Neural crest cell (in vitro differentiated cells): ENCODE results near the gene CACNA2D2. TPM values are rescaled to one million over a fixed set of nuclear protein-coding genes. Genes with fewer than 3 reads are reported as not detected.

Experiments
- DNase-seq: peaks from one replicate; pipeline ENCODE4 v3.0.0; 2021; ENCODE audit warnings: low read depth, mixed read lengths, low spot score
- H3K27ac Mint-ChIP-seq: one replicate; pipeline ENCODE4 v1.8.0; 2021; ENCODE audit warnings: mild to moderate bottlenecking, mixed read lengths; ENCODE audit not compliant: unreplicated experiment
- H3K27me3 Mint-ChIP-seq: 2 replicates; pipeline ENCODE4 v1.8.0; 2021; ENCODE audit warnings: low read depth, mild to moderate bottlenecking, mixed read lengths
- H3K36me3 Mint-ChIP-seq: 2 replicates; pipeline ENCODE4 v1.8.0; 2021; ENCODE audit warnings: low read depth, mild to moderate bottlenecking, mixed read lengths
- H3K4me1 Mint-ChIP-seq: 2 replicates; pipeline ENCODE4 v1.8.0; 2021; ENCODE audit warnings: mixed read lengths
- H3K4me3 Mint-ChIP-seq: one replicate; pipeline ENCODE4 v1.8.0; 2021; ENCODE audit warnings: mild to moderate bottlenecking, mixed read lengths
- H3K9me3 Mint-ChIP-seq: 2 replicates; pipeline ENCODE4 v1.8.0; 2021; ENCODE audit warnings: mixed read lengths
- total RNA-seq: library from RNA; stranded (reverse); gene quantifications from 2 replicates; pipeline ENCODE4 v1.2.1, GENCODE V29; 2021
- TF ChIP-seq, protein P1 (sequence below): fragments of 200-600 bp; sonication (generic); conservative IDR thresholded peaks from 2 replicates; pipeline ENCODE4 v1.5.0; 2021; ENCODE audit warnings: antibody characterized with exemption, mild to moderate bottlenecking

The CACNA2D2 gene
- total RNA-seq, 1 donor from 2014 or later, result 8.7 TPM

DNA sequence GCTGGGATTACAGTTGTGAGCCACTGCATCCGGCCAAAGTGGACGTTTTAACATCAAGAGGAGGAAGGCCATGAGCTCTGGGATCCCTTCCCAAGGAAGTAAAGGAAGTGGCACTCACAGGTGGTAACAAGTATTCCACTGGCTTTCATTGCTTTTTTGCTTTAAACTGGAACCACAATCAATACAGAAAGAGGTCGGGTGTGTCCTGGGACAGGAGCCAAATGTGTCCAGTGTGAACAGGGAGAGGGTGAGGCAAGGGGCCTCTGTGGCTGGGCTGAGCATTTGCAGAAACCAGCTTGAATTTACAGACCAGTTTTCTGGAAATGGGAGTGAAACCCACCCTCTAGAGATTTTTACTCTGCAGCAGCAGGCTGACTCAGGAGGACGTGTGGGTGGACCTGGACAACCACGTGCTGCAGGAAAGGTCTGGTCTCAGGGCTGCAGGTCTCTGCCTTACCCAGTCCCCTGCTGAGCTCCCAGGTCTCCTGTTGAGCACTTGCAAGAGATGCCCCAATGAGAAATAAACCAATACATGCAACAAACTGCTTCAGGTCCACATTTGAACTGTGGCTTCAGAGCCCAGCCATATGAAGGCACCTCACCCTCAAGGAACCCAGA, 101.3 kb downstream of the CACNA2D2 start:
- Mint-ChIP-seq H3K27ac (no peak overlapping the region), H3K9me3 (no peaks in the 10 kb centered on the region), H3K4me1 (peaks cover 5% of the 10 kb centered on the region), H3K27me3 (no peaks in the 10 kb centered on the region), H3K36me3 (no peaks in the 10 kb centered on the region), H3K4me3 (no peak overlapping the region)
- DNase-seq, result no peak
- TF ChIP-seq, protein P1, sequence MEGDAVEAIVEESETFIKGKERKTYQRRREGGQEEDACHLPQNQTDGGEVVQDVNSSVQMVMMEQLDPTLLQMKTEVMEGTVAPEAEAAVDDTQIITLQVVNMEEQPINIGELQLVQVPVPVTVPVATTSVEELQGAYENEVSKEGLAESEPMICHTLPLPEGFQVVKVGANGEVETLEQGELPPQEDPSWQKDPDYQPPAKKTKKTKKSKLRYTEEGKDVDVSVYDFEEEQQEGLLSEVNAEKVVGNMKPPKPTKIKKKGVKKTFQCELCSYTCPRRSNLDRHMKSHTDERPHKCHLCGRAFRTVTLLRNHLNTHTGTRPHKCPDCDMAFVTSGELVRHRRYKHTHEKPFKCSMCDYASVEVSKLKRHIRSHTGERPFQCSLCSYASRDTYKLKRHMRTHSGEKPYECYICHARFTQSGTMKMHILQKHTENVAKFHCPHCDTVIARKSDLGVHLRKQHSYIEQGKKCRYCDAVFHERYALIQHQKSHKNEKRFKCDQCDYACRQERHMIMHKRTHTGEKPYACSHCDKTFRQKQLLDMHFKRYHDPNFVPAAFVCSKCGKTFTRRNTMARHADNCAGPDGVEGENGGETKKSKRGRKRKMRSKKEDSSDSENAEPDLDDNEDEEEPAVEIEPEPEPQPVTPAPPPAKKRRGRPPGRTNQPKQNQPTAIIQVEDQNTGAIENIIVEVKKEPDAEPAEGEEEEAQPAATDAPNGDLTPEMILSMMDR, result no peak

DNA sequence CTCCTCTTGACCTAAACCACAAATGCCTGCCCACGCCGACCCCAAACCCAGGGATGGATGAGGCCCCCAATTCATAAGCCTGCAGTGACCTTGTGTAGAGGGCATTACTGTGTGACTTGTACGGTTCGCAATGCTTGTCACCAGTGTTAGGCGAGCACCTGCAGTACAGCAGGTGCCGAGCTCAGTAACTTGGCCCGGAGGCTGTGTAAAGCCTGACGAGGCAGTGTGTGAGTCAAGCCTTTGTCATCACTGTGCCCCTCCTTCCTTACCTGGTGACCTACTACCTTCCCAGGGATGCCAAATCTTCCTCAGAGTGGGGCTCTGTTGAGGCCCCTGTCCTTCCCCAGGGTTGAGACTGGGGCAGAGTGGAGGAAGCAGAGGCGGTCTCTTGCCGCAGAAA, 106.9 kb downstream of the CACNA2D2 start:
- peak overlapping the region; percentile 50 for H3K27ac Mint-ChIP-seq
- no peaks in the 10 kb centered on the region for H3K4me1 Mint-ChIP-seq
- no peaks in the 10 kb centered on the region for H3K27me3 Mint-ChIP-seq
- no peak overlapping the region for H3K4me3 Mint-ChIP-seq
- H3K36me3 Mint-ChIP-seq, result no peaks in the 10 kb centered on the region
- H3K9me3 Mint-ChIP-seq, result no peaks in the 10 kb centered on the region
- DNase-seq, result no peak
- TF ChIP-seq, protein P1, result no peak

DNA sequence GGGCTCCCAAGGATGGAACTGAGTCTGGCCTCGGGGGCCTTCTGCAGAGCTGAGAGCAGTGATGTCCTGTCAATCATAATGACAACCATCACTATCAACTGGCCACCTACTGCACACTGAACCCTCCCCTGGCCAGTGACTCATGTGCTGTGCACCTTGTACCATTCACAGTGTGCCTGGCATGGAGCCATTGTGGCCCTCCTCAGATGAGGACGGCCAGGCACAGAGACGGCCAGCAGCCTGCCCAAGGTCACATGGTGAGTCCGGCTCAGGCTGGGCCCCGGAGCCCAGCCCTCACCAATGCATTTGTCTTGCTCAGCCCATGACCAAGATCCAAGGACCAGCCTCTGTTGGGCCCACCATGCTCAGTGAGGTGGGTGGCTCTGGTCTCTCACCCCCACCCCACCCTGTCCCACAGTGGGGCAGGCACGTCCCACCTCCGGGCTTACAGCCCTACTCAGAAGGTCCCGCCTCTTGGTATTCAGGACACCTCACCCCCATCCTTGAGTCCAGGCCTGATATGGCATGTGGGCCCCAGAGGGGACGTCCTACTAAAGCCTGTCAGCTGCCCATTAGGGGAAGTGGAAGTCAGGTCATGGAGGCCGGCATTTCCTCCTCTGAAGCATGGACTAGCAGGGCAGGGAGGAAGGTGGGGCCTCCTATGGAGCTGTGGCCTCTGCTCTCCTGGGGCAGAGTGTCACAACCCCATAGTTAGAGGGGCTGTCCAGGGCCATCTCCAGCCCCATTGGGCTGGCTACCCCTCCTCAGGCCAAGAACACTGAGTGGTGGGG, 108.2 kb downstream of the CACNA2D2 start:
- TF ChIP-seq, protein P1, result no peak
- Mint-ChIP-seq H3K27ac (no peak overlapping the region), H3K36me3 (no peaks in the 10 kb centered on the region), H3K9me3 (no peaks in the 10 kb centered on the region), H3K27me3 (no peaks in the 10 kb centered on the region), H3K4me3 (no peak overlapping the region), H3K4me1 (no peaks in the 10 kb centered on the region)
- no peak for DNase-seq

DNA sequence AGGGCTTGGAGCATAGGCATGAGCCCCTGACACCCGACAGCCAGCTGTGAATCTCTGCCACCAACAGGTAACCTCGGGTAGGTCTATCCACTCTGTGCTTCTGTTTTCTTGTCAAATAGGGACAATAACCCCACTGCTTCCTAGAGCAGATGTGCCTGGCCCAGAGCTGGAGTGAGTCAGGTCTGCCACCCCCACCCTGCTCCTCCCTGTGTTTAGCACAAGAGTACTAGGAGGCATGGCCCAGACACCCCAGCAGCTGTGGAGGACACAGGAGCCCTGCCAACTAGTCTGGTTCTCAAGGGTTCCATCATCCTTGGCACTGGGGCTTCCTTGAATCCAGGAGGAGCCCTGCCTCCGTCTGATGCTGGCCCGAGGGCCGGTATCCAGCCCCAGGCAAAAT, 110.4 kb downstream of the CACNA2D2 start:
- no peaks in the 10 kb centered on the region for H3K36me3 Mint-ChIP-seq
- H3K4me3 Mint-ChIP-seq, result no peak overlapping the region
- H3K9me3 Mint-ChIP-seq, result no peaks in the 10 kb centered on the region
- no peaks in the 10 kb centered on the region for H3K4me1 Mint-ChIP-seq
- TF ChIP-seq, protein P1, result no peak
- H3K27me3 Mint-ChIP-seq, result no peaks in the 10 kb centered on the region
- H3K27ac Mint-ChIP-seq, result no peak overlapping the region
- no peak for DNase-seq

DNA sequence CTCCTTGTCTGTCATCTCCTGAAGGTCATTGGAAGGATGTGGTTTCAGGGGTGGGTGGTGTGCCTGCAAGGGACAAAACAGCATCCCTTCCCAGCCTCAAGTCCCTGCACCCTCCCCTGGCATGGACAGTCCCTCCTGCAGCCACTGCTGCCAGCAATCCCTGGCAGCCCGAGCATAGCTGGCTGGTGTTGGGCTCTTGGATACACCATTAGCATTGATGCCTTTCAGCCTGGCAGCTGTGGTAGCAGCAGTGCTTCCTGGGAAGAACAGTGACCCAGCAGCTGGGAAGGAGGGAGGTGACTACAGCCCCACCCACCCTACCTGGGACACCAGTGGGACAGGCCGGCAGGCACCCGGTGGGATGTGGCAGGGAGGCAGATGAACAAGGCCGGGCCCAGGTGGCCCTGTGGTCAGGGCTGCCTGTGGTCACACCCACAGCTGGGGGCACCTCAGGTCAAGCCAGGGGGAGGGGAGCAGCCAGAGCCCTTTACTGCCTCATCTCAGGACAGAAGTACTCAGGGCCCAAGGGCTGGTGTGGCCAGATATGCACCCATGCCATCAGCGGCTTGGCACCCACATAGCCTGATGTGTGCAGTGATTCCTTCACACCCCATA, 111.2 kb downstream of the CACNA2D2 start:
- Mint-ChIP-seq H3K36me3 (no peaks in the 10 kb centered on the region), H3K4me1 (no peaks in the 10 kb centered on the region), H3K27ac (no peak overlapping the region), H3K27me3 (no peaks in the 10 kb centered on the region), H3K9me3 (no peaks in the 10 kb centered on the region), H3K4me3 (no peak overlapping the region)
- TF ChIP-seq, protein P1, result no peak
- no peak for DNase-seq
